Uterus (tissue), 2 donors: ENCODE measurements around the gene WDR45B.

ENCODE experiments used
- POLR2A ChIP-seq, 2 donors: fragments of 450-650 bp; IDR thresholded peaks; one replicate each; pipeline ENCODE4 v1.6.1; 2016; ENCODE audit warnings: antibody characterized with exemption in 2 of 2, mild to moderate bottlenecking in 1 of 2, moderate library complexity in 1 of 2
- TF ChIP-seq, protein P1 (sequence below), 4 experiments: fragments of 200-600 bp in 2 of 4; fragments of 450-650 bp in 2 of 4; sonication (generic) in 2 of 4; IDR thresholded peaks; one replicate each; pipeline ENCODE4 v1.5.1; 2016 to 2019; ENCODE audit warnings: antibody characterized with exemption in 4 of 4, mild to moderate bottlenecking in 2 of 4, moderate library complexity in 1 of 4

DNA sequence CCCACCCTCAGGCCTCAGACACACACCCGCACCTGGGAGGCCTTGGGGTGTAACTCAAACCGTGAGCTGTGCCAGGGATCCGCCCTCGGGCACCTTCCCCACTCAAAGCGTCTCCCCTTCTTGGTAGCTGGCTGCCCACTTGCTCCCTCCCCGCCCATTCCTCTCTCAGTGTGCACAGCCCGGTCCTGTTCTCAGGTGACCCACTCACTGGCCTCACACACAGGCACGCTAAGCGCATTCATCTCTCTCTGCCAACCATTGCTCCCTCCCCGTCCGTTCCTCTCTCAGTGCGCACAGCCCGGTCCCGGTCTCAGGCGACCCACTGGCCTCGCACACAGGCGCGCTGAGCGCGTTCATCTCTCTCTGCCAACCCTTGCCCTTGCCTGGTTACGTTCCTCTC, 20.8 kb downstream of the WDR45B start:
- TF ChIP-seq, protein P1, sequence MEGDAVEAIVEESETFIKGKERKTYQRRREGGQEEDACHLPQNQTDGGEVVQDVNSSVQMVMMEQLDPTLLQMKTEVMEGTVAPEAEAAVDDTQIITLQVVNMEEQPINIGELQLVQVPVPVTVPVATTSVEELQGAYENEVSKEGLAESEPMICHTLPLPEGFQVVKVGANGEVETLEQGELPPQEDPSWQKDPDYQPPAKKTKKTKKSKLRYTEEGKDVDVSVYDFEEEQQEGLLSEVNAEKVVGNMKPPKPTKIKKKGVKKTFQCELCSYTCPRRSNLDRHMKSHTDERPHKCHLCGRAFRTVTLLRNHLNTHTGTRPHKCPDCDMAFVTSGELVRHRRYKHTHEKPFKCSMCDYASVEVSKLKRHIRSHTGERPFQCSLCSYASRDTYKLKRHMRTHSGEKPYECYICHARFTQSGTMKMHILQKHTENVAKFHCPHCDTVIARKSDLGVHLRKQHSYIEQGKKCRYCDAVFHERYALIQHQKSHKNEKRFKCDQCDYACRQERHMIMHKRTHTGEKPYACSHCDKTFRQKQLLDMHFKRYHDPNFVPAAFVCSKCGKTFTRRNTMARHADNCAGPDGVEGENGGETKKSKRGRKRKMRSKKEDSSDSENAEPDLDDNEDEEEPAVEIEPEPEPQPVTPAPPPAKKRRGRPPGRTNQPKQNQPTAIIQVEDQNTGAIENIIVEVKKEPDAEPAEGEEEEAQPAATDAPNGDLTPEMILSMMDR (IDR thresholded peaks at IDR 0.05), result no peak
- TF ChIP-seq POLR2A (IDR thresholded peaks at IDR 0.05), result no peak
